Measurements from ENCODE around the gene RB1.

GRCh38 chr13:48527955-48528354 is 224.4 kb downstream of the RB1 start:
- no peak for TF ChIP-seq POLR2A (conservative IDR thresholded peaks at IDR 0.05)
- TF ChIP-seq NRF1 (conservative IDR thresholded peaks at IDR 0.05 in 1 of 2, IDR thresholded peaks at IDR 0.05 in 1 of 2): no peak
- TF ChIP-seq GABPA (tag; conservative IDR thresholded peaks at IDR 0.05; ENCODE audit: low read depth): no peak
- TF ChIP-seq ATF2 (CRISPR knock-in tag; IDR thresholded peaks at IDR 0.05): no peak
- TF ChIP-seq ZBTB11 (CRISPR knock-in tag; IDR thresholded peaks at IDR 0.05): no peak
- no peak for TF ChIP-seq CTCF (IDR thresholded peaks at IDR 0.05 in 2 of 3, conservative IDR thresholded peaks at IDR 0.05 in 1 of 3; ENCODE audit: insufficient read depth in 2 of 3, low read depth in 1 of 3, low read length in 3 of 3)
- TF ChIP-seq POLR2AphosphoS5 (IDR thresholded peaks at IDR 0.05; ENCODE audit: control insufficient read depth, insufficient read depth, low read depth, low read length): no peak

Measured in K562 (cell line).